Measurements from ENCODE around the gene ZNF765.
"Not testable (repeated sequence)": the region's sequence is repeated elsewhere in the genome, so short reads cannot be mapped to it uniquely, and the experiment has no call there.

The ZNF765 gene

DNA sequence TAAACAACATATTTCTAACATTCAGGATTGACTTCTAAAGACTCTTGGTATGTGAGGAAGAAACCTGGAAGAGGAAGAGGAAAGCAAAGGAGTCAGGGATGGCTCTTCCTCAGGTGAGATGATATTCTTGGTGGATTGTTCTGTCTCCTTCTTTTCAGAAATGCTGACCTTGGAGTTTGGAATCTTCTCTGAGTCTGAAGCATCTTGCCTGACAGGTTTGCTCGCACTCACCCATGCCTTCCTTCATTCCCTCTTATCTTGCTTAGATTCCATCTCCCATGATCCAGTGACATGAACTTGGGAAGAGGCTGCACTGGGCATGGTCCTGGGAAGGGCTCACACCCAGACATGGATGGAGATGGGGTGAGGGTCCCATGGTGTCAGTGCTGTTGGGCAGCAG, 3.0 kb downstream of the ZNF765 start:
- not testable (repeated sequence) for H3K4me2 ChIP-seq (ENCODE audit: low read length); H3K27ac ChIP-seq (ENCODE audit: low read depth, low read length); H3K4me3 ChIP-seq (ENCODE audit: low read length); H3K4me1 ChIP-seq (ENCODE audit: control insufficient read depth, low read depth, low read length); H2BK5ac ChIP-seq (ENCODE audit: low read length); H3K56ac ChIP-seq (ENCODE audit: low read length); H4K5ac ChIP-seq (ENCODE audit: low read length); H3K4ac ChIP-seq (ENCODE audit: low read depth, low read length); H3K79me2 ChIP-seq (ENCODE audit: control insufficient read depth, insufficient read depth, low read length); H2AK5ac ChIP-seq (ENCODE audit: low read length); H4K8ac ChIP-seq (ENCODE audit: low read depth, low read length); H3K36me3 ChIP-seq (ENCODE audit: control insufficient read depth, insufficient read depth, low read length); H3K9ac ChIP-seq (ENCODE audit: low read length); H2BK15ac ChIP-seq (replicated peaks; ENCODE audit: low read depth); H3K18ac ChIP-seq (ENCODE audit: low read length); H3K23ac ChIP-seq (ENCODE audit: low read length); DNase-seq; H3K79me1 ChIP-seq (ENCODE audit: low read length); H2BK120ac ChIP-seq (ENCODE audit: low read depth, low read length); H3K27me3 ChIP-seq (ENCODE audit: insufficient read depth, low read length, poor library complexity)
- WGBS (ENCODE audit: extremely low coverage, insufficient coverage, low lambda C conversion rate): no CpG with 5 or more reads among the region's 1 CpG

DNA sequence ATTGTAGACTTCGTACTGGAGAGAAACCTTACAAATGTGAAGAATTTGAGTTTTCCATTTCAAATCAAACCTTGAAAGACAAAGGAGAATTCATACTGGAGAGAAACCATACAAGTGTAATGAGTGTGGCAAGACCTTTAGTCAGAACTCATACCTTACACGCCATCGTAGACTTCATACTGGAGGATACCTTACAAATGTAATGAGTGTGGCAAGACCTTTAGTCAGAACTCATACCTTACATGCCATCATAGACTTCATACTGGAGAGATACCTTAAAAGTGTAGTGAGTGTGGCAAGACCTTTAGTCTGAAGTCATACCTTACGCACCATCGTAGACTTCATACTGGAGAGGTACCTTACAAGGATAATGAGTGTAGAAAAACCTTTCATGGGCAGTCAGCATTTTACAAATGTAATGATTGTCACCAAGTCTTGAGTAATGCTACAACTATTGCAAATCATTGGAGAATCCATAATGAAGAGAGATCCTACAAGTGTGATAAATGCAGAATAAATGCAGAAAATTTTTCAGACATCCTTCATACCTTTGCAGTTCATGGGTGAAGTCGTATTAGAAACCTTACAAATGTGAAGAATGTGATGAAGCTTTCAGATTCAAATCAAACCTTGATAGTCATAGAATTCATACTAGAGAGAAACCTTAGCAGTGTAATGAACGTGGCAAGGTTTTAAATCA, 14.7 kb downstream of the ZNF765 start:
- H3K79me2 ChIP-seq (ENCODE audit: control insufficient read depth, insufficient read depth, low read length): no peaks in the 10 kb centered on the region
- H3K4ac ChIP-seq (ENCODE audit: low read depth, low read length): no peak overlapping the region
- no peak overlapping the region for H3K18ac ChIP-seq (ENCODE audit: low read length)
- no peaks in the 10 kb centered on the region for H3K4me1 ChIP-seq (ENCODE audit: control insufficient read depth, low read depth, low read length)
- WGBS (ENCODE audit: extremely low coverage, insufficient coverage, low lambda C conversion rate): no CpG with 5 or more reads among the region's 7 CpGs
- no peak overlapping the region for H3K4me2 ChIP-seq (ENCODE audit: low read length)
- peak overlapping the region; percentile 22 for H3K4me3 ChIP-seq (ENCODE audit: low read length)
- DNase-seq: no peak
- H2AK5ac ChIP-seq (ENCODE audit: low read length): no peak overlapping the region
- H3K79me1 ChIP-seq (ENCODE audit: low read length): no peaks in the 10 kb centered on the region
- H2BK5ac ChIP-seq (ENCODE audit: low read length): no peak overlapping the region
- H3K27ac ChIP-seq (ENCODE audit: low read depth, low read length): no peak overlapping the region
- H4K8ac ChIP-seq (ENCODE audit: low read depth, low read length): no peak overlapping the region
- H3K23ac ChIP-seq (ENCODE audit: low read length): no peak overlapping the region
- peaks cover 8% of the 10 kb centered on the region for H3K36me3 ChIP-seq (ENCODE audit: control insufficient read depth, insufficient read depth, low read length)
- no peak overlapping the region for H4K5ac ChIP-seq (ENCODE audit: low read length)
- H2BK15ac ChIP-seq (replicated peaks; ENCODE audit: low read depth): no peak overlapping the region
- no peak overlapping the region for H2BK120ac ChIP-seq (ENCODE audit: low read depth, low read length)
- H3K27me3 ChIP-seq (ENCODE audit: insufficient read depth, low read length, poor library complexity): no peaks in the 10 kb centered on the region
- H3K9ac ChIP-seq (ENCODE audit: low read length): no peak overlapping the region
- H3K56ac ChIP-seq (ENCODE audit: low read length): no peak overlapping the region

GRCh38 chr19:53420520-53421315, 25.8 kb downstream of the ZNF765 start:
- H4K8ac ChIP-seq (ENCODE audit: low read depth, low read length); H2BK15ac ChIP-seq (replicated peaks; ENCODE audit: low read depth); H2BK120ac ChIP-seq (ENCODE audit: low read depth, low read length); H3K4me3 ChIP-seq (ENCODE audit: low read length); H3K4me2 ChIP-seq (ENCODE audit: low read length); H2BK5ac ChIP-seq (ENCODE audit: low read length); H3K79me2 ChIP-seq (ENCODE audit: control insufficient read depth, insufficient read depth, low read length); H4K5ac ChIP-seq (ENCODE audit: low read length); H3K23ac ChIP-seq (ENCODE audit: low read length); H3K18ac ChIP-seq (ENCODE audit: low read length); H3K27me3 ChIP-seq (ENCODE audit: insufficient read depth, low read length, poor library complexity); H3K27ac ChIP-seq (ENCODE audit: low read depth, low read length); H3K56ac ChIP-seq (ENCODE audit: low read length); H3K4me1 ChIP-seq (ENCODE audit: control insufficient read depth, low read depth, low read length); H3K79me1 ChIP-seq (ENCODE audit: low read length); H2AK5ac ChIP-seq (ENCODE audit: low read length); H3K4ac ChIP-seq (ENCODE audit: low read depth, low read length); H3K9ac ChIP-seq (ENCODE audit: low read length); H3K36me3 ChIP-seq (ENCODE audit: control insufficient read depth, insufficient read depth, low read length): not testable (repeated sequence)
- no CpG with 5 or more reads among the region's 11 CpGs for whole genome bisulfite sequencing (ENCODE audit: extremely low coverage, insufficient coverage, low lambda C conversion rate)
- peak; percentile 63 for DNase-seq

DNA sequence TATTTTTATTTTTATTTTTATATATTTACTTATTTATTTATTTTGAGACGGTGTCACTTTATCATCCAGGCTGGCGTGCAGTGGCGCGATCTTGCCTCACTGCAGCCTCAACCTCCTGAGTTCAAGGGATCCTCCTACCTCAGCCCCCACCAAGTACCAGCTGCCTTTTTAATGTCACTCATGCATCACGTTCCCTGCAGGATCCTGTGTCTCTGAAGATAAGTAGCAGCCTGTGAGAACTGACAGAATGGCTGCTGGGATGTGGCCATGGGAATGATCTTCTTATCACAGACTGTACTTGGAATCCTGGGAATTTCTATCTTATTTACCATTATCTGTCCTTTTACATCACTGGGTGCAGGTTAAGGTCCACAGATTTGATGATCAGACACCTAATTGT, 27.6 kb downstream of the ZNF765 start:
- H3K9ac ChIP-seq (ENCODE audit: low read length): no peak overlapping the region
- no peak overlapping the region for H3K18ac ChIP-seq (ENCODE audit: low read length)
- H3K27ac ChIP-seq (ENCODE audit: low read depth, low read length): no peak overlapping the region
- H2BK120ac ChIP-seq (ENCODE audit: low read depth, low read length): no peak overlapping the region
- H3K4ac ChIP-seq (ENCODE audit: low read depth, low read length): no peak overlapping the region
- no peak overlapping the region for H3K23ac ChIP-seq (ENCODE audit: low read length)
- no peak overlapping the region for H2BK5ac ChIP-seq (ENCODE audit: low read length)
- WGBS (ENCODE audit: extremely low coverage, insufficient coverage, low lambda C conversion rate): no CpG with 5 or more reads among the region's 5 CpGs
- H4K5ac ChIP-seq (ENCODE audit: low read length): no peak overlapping the region
- H3K79me2 ChIP-seq (ENCODE audit: control insufficient read depth, insufficient read depth, low read length): no peaks in the 10 kb centered on the region
- H3K79me1 ChIP-seq (ENCODE audit: low read length): no peaks in the 10 kb centered on the region
- no peaks in the 10 kb centered on the region for H3K27me3 ChIP-seq (ENCODE audit: insufficient read depth, low read length, poor library complexity)
- no peak overlapping the region for H4K8ac ChIP-seq (ENCODE audit: low read depth, low read length)
- no peak overlapping the region for H2BK15ac ChIP-seq (replicated peaks; ENCODE audit: low read depth)
- H3K56ac ChIP-seq (ENCODE audit: low read length): no peak overlapping the region
- no peaks in the 10 kb centered on the region for H3K36me3 ChIP-seq (ENCODE audit: control insufficient read depth, insufficient read depth, low read length)
- peak; percentile 74 for DNase-seq
- H2AK5ac ChIP-seq (ENCODE audit: low read length): no peak overlapping the region
- no peaks in the 10 kb centered on the region for H3K4me1 ChIP-seq (ENCODE audit: control insufficient read depth, low read depth, low read length)
- H3K4me2 ChIP-seq (ENCODE audit: low read length): no peak overlapping the region
- no peak overlapping the region for H3K4me3 ChIP-seq (ENCODE audit: low read length)

- not testable (repeated sequence) for H3K79me1 ChIP-seq (ENCODE audit: low read length); H3K27me3 ChIP-seq (ENCODE audit: insufficient read depth, low read length, poor library complexity); H3K27ac ChIP-seq (ENCODE audit: low read depth, low read length); H3K36me3 ChIP-seq (ENCODE audit: control insufficient read depth, insufficient read depth, low read length); H3K18ac ChIP-seq (ENCODE audit: low read length); H2AK5ac ChIP-seq (ENCODE audit: low read length); H3K4me1 ChIP-seq (ENCODE audit: control insufficient read depth, low read depth, low read length); H3K4ac ChIP-seq (ENCODE audit: low read depth, low read length); H3K4me2 ChIP-seq (ENCODE audit: low read length); H4K5ac ChIP-seq (ENCODE audit: low read length); H2BK5ac ChIP-seq (ENCODE audit: low read length); H4K8ac ChIP-seq (ENCODE audit: low read depth, low read length); H3K9ac ChIP-seq (ENCODE audit: low read length); H3K56ac ChIP-seq (ENCODE audit: low read length); H3K79me2 ChIP-seq (ENCODE audit: control insufficient read depth, insufficient read depth, low read length); H2BK15ac ChIP-seq (replicated peaks; ENCODE audit: low read depth); H3K4me3 ChIP-seq (ENCODE audit: low read length); H3K23ac ChIP-seq (ENCODE audit: low read length); H2BK120ac ChIP-seq (ENCODE audit: low read depth, low read length)
- WGBS (ENCODE audit: extremely low coverage, insufficient coverage, low lambda C conversion rate): no CpG with 5 or more reads among the region's 13 CpGs
- DNase-seq: peak; percentile 46
Observed at GRCh38 chr19:53423074-53423473, 28.1 kb downstream of the ZNF765 start.

Data from mesendoderm (in vitro differentiated cells).